SIG-M5 (cell line): ENCODE measurements around the gene ALDH18A1.
A peak's percentile ranks its signal among the peaks of the same experiment; 100 is the strongest.

Experiments used
- DNase-seq: peaks from one replicate; lab custom pipeline; 2025; lab: John Stamatoyannopoulos, UW

Gene ALDH18A1

DNA sequence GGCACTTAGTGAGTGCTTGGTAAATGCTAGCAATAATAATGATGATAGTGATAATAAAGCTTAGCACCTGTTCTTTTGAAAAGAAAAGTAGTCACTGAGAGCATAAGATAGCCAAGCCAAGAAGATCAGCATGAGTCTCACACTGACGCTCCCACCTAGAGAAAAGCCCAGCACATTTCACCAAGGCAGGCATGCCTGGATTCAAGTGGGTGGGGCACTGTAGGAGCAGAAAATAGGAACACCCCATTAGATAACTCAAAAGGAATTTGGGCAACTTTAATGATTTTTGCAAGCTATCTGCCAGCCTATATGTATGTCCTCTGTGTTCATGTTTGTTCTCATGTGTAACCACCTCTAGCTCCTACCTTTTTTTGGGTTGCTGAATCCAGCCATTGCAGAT is 77.2 kb downstream of the ALDH18A1 start:
- no peak for DNase-seq

DNA sequence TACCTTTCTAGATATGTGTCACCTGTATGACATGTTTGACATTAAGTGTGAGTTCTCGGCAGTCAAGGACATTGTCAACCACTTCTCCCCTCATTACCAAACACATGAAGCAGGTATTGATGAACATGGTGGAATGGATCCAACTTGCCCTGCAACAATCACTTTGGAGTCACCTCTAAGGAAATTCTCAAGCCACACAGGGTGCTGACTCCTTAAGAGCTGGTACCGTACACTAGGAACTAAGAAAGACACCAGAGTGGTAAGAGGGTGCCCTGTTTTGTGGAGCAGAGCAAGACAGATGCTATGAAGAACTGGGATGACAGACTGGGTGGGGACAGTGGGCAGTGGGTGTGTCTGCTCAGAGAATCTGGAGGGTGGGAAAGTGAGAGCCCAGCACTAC is 77.9 kb downstream of the ALDH18A1 start:
- DNase-seq, result no peak

DNA sequence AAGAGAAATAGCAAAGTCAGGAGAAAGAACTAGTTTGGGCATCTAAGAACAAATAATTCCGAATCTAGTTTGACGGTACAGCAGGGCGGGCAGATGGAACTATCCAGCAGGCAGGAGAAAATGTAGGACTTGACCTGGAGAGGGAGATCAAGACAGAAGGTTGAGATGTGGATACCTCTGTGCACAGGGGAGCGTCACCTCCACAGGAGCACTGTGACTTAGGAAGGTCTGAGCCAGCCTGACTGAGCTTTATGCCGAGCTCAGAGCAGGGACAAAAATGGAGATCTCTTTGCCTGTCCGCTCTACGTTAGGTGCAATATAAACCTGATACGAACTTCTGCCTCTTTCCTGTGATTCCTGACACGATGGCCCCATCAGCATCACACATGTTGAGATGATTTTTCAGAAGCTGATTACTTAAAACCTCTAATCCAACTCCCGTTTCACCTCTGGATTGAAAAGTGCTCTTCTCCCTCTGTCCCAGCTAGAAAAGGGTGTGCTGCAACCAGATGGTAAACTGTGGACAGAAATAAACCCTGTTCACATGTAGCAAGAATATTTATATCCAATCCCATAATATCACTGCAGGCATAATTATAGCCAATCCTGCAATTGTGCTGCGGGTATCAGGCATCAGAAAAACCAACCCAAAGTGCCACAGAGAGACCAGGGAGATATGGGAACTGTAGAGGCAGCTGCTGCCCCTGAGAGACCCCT is 81.7 kb downstream of the ALDH18A1 start:
- DNase-seq, result no peak

DNA sequence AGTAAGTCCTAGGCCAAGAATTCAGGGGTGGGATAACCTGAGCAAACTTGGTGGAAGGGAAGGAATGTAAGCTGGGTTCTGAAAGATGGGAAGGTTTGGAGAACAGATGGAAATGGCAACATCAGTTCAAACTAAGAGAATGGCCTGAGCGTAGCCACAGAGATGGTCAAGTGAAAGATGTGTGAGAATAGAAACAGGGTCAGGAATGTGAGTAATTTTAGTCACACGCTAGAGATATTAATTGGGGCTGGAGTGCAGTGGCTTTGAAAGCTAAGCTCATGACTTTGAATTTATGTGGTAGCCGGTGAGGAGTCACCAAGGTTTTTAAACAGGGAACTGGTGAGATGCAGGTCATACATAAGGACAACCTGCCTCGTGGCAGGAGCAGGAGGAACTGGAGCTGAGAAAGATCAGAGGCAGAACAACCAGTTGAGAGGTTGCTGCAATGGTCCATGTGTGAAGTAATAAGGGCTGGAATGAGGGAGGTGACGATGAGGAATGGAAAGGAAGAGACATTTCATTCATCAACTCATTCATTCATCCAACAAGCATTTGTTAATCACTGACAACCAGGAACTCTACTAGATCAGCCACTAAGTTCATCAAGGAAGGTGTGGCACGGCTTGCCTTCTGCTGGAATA is 82.4 kb downstream of the ALDH18A1 start:
- DNase-seq, result no peak

DNA sequence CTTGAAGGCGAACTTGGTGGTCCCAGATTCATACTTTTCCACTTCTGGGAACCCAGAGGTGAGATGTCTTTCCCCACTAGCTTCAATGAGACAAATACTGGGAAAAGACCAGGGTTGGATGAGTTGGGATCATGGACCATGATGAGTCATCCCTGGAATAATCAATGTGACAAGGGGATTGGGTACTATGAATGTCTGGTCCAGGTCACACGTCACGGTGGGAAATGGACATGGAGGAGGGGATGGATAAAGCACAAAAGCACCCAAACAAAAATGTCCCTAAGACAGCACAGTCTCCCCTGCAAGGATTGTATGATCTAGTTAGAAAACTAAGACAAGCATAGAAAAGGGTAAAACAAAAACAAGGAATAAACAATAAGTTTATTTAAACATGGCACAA is 83.0 kb downstream of the ALDH18A1 start:
- DNase-seq, result no peak

DNA sequence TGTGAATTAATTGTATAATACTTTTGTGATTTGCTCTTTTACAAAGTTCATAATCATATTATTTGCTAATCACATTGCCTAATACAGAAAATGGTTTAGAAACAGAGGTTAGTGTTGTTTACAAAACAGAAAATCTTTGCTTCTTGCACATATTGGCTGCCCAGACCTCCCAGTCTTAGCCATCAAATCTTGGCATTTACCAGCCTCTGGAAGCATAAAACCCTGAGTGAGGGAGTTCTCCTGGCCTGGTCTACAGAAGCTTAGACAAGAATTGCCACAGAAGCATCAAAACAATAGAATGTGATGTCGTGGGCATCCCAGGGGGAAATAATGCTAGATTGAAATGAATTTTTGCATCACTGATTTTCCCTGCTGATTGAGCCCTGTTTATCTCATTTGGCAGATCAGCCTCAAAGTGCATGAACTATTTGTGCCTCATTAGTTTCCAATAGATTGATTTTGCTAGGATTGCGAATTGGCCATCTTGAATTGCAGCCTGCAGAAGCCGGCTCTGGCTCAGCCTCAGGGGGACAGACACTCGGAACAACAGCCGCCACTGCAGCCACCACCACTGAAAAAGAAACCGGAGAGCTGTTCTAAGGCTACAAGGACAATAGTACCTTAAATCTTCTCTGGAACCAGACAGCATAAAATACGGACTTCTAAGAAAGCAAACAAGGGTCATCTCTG is 84.2 kb downstream of the ALDH18A1 start:
- DNase-seq, result no peak

DNA sequence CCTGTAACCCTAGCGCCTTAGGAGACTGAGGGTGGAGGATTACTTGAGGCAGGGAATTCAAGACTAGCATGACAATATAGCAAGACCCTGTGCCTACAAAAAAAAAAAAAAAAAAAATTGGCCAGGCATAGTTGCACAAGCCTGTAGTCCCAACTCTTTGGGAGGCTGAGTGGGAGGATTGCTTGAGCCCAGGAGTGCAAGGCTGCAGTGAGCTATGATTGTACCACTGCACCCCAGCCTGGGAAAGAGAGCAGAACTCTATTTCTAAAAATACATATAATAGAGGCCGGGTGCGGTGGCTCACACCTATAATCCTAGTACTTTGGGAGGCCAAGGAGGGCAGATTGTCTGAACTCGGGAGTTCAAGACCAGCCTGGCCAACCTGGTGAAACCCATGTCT is 85.1 kb downstream of the ALDH18A1 start:
- no peak for DNase-seq

DNA sequence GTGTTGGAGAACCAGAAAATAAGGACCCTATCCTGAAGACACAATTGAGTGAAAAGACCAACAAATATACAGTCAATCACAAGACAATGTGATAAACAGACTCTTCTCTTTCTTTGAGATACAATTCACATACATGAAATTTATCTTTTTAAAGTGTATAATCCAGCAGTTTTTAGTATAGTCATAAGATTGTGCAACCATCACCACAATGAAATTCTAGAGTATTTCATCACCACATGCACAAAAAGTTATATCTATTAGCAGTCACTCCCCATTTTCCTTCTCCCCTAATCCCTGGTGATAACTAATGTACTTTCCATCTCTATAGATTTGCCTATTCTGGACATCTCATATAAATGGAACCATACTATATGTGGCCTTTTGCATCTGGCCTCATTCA is 87.1 kb downstream of the ALDH18A1 start:
- no peak for DNase-seq

DNA sequence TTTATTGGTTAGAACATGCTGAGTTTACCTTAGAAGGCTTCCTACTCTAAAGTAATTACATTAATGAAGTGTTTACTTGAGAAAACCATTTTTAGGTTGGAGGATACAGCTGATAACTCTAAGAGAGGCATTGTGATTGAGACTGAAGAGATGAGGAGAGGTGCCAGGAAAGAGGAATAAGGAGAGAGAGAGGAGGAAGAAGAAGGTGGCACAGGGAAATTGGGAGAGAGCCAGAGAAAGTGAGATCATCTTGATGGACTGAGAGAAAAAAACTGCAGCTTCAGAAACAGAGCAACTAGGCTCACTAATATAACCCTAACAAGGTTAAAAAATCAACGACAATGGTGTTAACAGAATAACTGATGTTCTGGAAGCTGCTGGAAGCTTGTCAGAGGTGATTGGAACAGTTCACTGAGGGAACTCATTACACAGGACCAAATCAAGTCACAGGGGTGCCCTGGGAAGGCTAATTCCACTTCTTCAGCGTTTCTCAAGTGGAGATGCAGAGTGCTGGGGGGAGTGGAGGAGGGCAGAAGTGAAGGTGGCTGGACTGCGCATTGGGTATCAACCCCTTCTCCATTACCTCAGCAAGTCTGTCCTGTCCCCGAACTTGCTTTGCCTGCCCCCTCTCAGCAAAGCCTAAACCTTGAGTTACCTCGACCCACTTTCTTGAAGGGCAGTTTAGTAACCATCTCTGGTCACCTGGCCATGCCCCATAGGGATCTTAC is 88.4 kb downstream of the ALDH18A1 start:
- no peak for DNase-seq

DNA sequence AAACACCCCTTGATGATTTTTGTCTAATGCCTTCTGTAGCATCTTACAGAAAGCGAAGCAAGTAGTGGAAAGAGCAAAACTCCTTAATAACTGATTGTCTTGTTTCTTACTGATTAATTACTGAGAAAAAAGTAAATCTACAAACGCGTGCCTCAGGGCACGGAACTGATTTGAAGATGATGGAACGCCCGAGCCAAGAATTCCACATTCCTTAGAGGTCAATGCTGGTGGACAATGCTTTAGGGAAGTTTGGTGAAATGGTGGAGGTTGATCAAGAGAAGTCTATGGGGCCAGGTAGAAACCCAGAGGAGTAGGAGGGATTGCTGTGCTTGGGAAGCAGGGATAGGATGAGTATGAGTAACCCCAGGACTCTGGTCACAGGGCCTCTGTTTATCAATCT is 90.4 kb downstream of the ALDH18A1 start:
- no peak for DNase-seq

DNA sequence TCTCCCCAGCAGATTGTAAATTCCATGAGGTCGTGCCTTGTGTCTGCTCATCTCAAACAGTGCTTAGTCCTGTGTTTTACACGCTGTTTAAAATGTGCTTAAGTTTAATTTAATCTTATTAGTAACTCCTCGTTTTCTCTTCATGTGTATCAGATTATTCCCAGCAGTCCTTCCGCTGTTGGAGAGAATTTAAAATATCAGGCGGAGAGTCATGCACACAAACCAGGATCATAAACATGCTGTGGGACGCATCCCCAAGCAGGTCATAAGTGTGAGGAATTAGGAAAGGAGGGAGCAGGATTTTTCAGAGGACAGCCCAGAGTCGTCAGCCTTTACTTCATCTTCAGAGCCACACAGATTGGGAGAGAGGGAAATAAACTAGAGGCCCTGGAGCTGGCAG is 91.2 kb downstream of the ALDH18A1 start:
- no peak for DNase-seq

DNA sequence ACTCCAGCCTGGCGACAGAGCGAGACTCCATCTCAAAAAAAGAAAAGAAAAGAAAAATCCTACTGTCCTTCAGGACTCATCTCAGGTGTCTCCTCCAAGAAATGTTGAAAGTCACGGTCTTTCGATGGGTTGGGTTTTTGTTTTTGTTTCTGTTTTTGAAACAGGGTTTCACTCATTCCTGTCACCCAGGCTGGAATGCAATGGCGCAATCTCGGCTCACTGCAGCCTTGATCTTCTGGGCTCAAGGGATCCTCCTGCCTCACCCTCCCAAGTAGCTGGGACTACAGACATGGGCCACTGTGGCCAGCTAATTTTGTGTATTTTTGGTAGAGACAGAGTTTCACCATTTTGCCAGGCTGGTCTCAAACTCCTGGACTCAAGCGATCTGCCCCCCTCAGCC is 92.2 kb downstream of the ALDH18A1 start:
- no peak for DNase-seq

DNA sequence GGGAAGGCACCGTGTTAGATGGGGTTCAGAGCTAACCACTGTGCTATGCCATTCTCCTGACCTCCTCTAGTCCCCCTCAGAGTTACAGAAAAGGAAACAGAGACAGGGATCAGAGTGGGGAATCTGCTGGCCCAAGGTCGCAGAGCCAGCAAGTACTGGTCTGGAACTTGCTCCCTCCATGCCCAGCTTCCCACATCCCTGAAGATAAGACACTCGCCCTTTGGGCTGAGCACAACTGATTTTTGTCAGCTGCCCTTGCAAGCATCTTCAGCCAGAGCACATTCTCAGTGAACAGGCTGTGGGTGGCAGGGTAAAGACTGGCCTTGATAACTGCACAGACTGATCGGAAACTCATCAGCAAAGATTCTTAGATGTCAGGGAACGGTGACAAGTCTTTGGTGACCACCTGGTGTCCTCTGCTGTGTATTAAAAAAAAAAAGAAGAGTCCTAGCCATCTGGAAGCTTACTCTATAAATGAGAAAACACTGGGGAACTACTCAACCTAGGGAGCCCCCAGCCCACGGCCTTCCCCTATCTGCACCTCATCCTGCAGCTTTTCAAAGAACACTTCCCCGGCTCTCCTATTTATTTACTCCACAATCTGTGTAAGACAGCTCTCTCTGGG is 94.1 kb downstream of the ALDH18A1 start:
- DNase-seq, result no peak

DNA sequence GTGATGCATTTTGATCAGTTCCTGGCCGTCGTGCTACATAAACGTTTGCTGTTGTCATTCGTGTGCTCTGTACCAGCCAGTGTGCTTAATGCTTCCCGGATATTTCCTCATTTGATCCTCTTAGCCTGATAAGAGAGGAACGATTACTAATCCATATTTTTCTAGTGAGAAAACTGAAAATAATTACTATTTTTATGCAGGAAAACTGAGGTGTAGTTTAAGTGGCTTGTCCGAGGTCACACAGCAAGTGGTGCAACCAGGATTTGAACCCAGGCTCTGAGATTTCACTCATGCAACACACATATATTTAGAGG is 94.7 kb downstream of the ALDH18A1 start:
- no peak for DNase-seq

DNA sequence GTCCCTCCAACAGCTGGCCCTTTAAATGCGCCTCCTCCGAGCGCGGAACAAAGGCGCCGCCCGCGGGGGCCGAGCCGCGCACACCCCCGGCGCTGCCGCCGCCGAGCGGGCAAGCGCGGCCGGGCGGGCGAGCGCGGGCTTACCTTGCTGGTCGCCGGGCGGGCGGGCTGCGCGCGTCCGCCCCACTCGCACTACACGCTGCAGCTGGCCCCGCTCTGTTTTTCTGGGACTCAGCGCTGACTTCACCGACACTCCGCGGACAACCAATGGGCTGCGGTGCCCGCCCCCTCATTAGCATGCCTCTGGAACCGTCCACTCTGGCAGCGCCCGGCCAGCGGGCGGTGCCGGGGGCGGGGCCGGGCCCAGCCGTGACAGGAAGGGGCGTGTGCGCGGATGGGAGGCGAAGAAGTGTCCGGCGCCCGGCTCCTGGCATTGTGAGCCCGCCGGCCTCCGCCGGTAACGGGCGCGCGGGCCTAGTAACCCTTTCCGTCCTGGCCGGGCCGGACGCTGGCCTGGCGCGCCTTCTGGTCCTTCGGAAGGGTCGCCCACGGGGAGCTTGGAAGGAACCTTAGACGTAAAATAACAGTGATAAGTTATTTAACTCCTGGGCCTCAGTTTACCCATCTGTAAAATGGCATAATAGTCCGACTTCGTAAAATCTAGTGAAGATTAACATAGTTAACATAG is 95.2 kb downstream of the ALDH18A1 start, which contains the start of gene SORBS1:
TSS of gene SORBS1 (minus strand) at position 195 of the 687 bp plus-strand sequence. CDS start 120,236 bp downstream, outside the sequence.
- peak; percentile 63 for DNase-seq

DNA sequence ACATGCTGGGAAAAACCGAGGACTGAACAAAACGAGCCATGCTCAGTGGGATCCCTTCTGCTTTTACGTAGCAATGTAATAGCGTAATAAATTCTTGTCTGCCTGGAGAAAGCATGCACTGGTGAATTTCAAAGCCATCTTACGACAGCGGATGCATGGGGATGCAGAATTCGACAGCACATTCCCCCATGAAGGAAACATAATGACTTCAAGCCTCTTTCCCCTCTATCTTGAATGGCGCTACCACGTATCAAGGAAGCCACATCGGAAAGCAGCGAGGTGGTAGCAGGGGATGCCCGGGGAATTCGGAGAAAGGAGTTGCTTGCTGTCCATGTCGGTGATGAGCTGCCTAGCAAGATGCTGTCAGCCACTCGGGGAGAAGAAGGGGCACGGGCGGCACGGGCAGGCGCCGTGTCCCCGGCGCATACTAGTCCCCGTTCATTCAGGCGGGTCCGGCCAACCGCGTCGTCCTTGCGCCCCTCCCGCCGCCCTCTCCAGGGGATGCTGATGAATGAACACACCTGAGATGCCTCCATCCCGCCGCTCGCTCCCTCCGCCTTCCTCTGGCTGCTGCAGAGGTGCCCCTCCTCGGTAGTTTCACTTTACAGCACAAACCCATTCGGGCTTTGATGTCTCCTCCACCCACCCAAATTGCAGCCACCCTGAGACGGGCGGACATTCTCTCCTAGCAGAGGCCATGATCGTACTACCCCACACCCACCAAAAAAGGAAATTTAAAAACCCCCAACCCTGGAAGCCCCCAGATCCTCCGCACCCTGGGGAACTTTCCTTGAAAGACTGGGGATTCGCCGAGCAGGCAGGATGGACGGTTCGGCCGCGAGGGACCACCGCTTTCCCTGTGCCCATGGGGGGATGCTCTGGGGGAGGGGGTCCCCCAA is 96.0 kb downstream of the ALDH18A1 start:
- no peak for DNase-seq

DNA sequence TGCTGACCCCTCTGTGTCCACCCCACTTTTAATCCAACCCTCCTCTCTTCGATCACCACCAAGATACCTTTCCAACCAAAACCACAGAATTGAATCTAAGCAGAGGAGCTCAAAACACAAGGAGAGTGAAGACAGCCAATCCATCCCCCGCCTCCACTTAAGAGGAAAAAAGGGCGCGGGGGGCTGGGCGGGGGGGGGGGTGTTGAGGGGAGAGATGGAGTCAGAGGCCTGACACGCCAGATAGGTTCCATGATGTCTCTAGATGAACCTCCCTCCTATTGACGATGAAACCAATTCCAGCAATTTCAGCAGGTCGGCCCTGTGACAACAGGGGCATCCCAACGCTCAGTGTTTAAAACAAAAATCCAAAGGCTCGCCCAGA is 96.6 kb downstream of the ALDH18A1 start:
- DNase-seq, result no peak

DNA sequence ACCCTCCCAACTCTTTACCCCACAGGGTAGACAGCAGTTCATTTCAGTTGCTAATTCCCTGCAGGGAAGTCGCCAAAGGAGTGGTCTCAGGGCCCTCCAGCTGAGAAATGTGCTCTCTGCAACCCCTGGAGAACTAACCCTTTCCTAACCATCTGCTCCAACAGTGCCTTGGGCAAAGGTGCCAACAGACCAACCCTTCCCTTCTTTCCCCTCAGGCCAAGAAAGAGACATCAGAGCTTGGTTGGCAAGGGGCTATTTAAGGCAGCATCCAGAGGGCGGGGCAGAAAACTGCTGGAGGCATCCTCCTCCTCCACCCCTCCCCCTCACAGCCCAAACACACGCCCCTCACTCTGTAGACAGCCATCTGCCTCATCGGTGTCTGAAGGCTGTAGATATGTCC is 97.0 kb downstream of the ALDH18A1 start:
- DNase-seq, result no peak

DNA sequence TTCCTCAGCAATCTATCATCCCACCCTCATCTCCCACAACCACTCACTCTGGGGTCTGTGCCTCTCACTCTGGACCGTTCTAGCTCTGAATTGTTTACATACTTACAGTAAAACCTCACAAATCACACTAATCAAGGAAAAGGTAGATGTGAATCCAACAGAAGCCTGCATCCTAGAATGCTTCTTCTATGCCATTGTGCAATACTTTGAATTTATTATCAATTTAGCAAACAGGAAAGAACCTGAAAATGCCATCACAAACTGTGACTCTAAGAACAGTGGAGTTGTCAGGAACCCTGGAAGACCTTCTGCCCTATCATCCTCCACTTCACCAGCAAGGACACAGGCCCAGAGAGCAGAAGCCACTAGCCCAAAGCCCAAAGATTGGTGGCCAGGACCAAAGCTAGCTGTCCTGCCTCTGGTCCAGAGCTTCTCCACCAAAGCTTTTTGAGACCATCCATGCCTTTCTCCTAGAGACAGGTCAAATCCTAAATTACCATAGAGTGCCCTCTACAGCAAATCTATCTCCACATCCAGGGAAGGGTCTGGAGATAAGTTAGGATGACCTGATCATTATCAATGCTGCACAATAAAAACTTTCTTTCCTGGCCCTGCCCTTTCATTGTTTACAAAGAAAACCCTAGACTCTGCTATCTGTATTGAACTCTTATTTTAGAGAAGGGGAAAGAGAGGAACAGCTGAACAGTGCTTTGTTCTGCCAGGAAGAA is 97.8 kb downstream of the ALDH18A1 start:
- DNase-seq, result no peak
